Hepatic stellate cell (primary cell): Measurements from ENCODE around the gene CBX3.
"Not testable (repeated sequence)": the region's sequence is repeated elsewhere in the genome, so short reads cannot be mapped to it uniquely, and the experiment has no call there.

ENCODE experiments used
- DNase-seq: peaks from one replicate; pipeline ENCODE4 v3.0.0; 2011; ENCODE audit warnings: low spot score

CBX3 gene

GRCh38 chr7:26170663-26171062, 30.9 kb upstream of the CBX3 start:
- no peak for DNase-seq

GRCh38 chr7:26171601-26172000, 29.9 kb upstream of the CBX3 start:
- no peak for DNase-seq

- no peak for DNase-seq
These were observed 29.5 kb upstream of the CBX3 start for GRCh38 chr7:26172048-26172447.

- not testable (repeated sequence) for DNase-seq
These were observed 25.6 kb upstream of the CBX3 start for GRCh38 chr7:26175903-26176302.

GRCh38 chr7:26176696-26177095, 24.8 kb upstream of the CBX3 start:
- DNase-seq, result not testable (repeated sequence)

GRCh38 chr7:26177269-26177668, 24.3 kb upstream of the CBX3 start:
- not testable (repeated sequence) for DNase-seq

GRCh38 chr7:26178272-26178960, 23.1 kb upstream of the CBX3 start:
- no peak for DNase-seq

GRCh38 chr7:26179422-26179821, 22.1 kb upstream of the CBX3 start:
- DNase-seq, result no peak

- no peak for DNase-seq
These were observed 21.6 kb upstream of the CBX3 start for GRCh38 chr7:26179826-26180497.

- DNase-seq, result no peak
These were observed 20.8 kb upstream of the CBX3 start for GRCh38 chr7:26180792-26181198.

GRCh38 chr7:26181474-26182227, 19.9 kb upstream of the CBX3 start:
- no peak for DNase-seq

- DNase-seq, result no peak
These were observed 19.3 kb upstream of the CBX3 start for GRCh38 chr7:26182283-26182682.

GRCh38 chr7:26182706-26183105, 18.8 kb upstream of the CBX3 start:
- DNase-seq, result no peak

- DNase-seq, result no peak
These were observed 17.8 kb upstream of the CBX3 start for GRCh38 chr7:26183545-26184280.

GRCh38 chr7:26184281-26185101, 17.1 kb upstream of the CBX3 start:
- DNase-seq, result not testable (repeated sequence)

GRCh38 chr7:26185131-26185843, 16.3 kb upstream of the CBX3 start:
- DNase-seq, result no peak

GRCh38 chr7:26185844-26186180, 15.7 kb upstream of the CBX3 start:
- DNase-seq, result no peak

- DNase-seq, result no peak
These were observed 14.9 kb upstream of the CBX3 start for GRCh38 chr7:26186364-26187311.

GRCh38 chr7:26187380-26188205, 14.0 kb upstream of the CBX3 start:
- DNase-seq, result no peak
